IPS-20b (cell line): ENCODE data around the gene PUS1.
A peak's percentile ranks its signal among the peaks of the same experiment; 100 is the strongest.

Experiments
- H3K27ac ChIP-seq: one replicate; pipeline ENCODE4 v1.5.1; 2013; ENCODE audit warnings: low read length
- H3K27me3 ChIP-seq: 2 replicates; pipeline ENCODE4 v1.6.1; 2013; ENCODE audit warnings: mild to moderate bottlenecking, low read length, inconsistent platforms; ENCODE audit not compliant: insufficient read depth
- H3K36me3 ChIP-seq: 2 replicates; pipeline ENCODE4 v1.6.1; 2013; ENCODE audit warnings: low read depth, mild to moderate bottlenecking, inconsistent platforms, low read length, moderate library complexity; ENCODE audit not compliant: insufficient read depth
- H3K4me1 ChIP-seq: 2 replicates; pipeline ENCODE4 v1.6.1; 2013; ENCODE audit warnings: mild to moderate bottlenecking, control low read depth, inconsistent platforms, low read length, moderate library complexity; ENCODE audit not compliant: insufficient read depth
- H3K4me3 ChIP-seq: 2 replicates; pipeline ENCODE4 v1.5.1; 2013; ENCODE audit warnings: mild to moderate bottlenecking, low read length, inconsistent platforms
- H3K9ac ChIP-seq: 2 replicates; pipeline ENCODE4 v1.6.1; 2013; ENCODE audit warnings: low read depth, mild to moderate bottlenecking, inconsistent platforms, low read length, moderate library complexity
- H3K9me3 ChIP-seq: 2 replicates; pipeline ENCODE4 v1.6.1; 2013; ENCODE audit warnings: mild to moderate bottlenecking, low read depth, low read length, inconsistent platforms; ENCODE audit not compliant: insufficient read depth

The PUS1 gene

GRCh38 chr12:131895640-131896079 is 33.4 kb upstream of the PUS1 start:
- Histone ChIP-seq H3K4me3 (peak overlapping the region; percentile 78), H3K36me3 (peaks cover 14% of the 10 kb centered on the region; the same call in 1 of the 2 replicates), H3K9me3 (no peaks in the 10 kb centered on the region), H3K9ac (peak overlapping the region; percentile 67; the same call in 1 of the 2 replicates), H3K27ac (no peak overlapping the region), H3K27me3 (no peaks in the 10 kb centered on the region), H3K4me1 (peaks cover 3% of the 10 kb centered on the region; the same call in 1 of the 2 replicates)

- peaks cover 14% of the 10 kb centered on the region; the same call in 1 of the 2 replicates for H3K36me3 ChIP-seq
- H3K9ac ChIP-seq = peak overlapping the region; percentile 73; the same call in 1 of the 2 replicates
- no peaks in the 10 kb centered on the region for H3K9me3 ChIP-seq
- no peaks in the 10 kb centered on the region for H3K27me3 ChIP-seq
- H3K27ac ChIP-seq = no peak overlapping the region
- H3K4me1 ChIP-seq = peaks cover 3% of the 10 kb centered on the region; the same call in 1 of the 2 replicates
- peak overlapping the region; percentile 78; the same call in 1 of the 2 replicates for H3K4me3 ChIP-seq
Observed at GRCh38 chr12:131896080-131896810, 32.8 kb upstream of the PUS1 start.

GRCh38 chr12:131896811-131897270 is 32.2 kb upstream of the PUS1 start:
- Histone ChIP-seq H3K27me3 (no peaks in the 10 kb centered on the region), H3K9ac (peak overlapping the region; percentile 73; the same call in 1 of the 2 replicates), H3K4me3 (peak overlapping the region; percentile 78; the same call in 1 of the 2 replicates), H3K36me3 (peaks cover 14% of the 10 kb centered on the region; the same call in 1 of the 2 replicates), H3K4me1 (peaks cover 3% of the 10 kb centered on the region; the same call in 1 of the 2 replicates), H3K27ac (no peak overlapping the region), H3K9me3 (no peaks in the 10 kb centered on the region)

GRCh38 chr12:131897276-131897675 is 31.8 kb upstream of the PUS1 start:
- H3K4me1 ChIP-seq = peaks cover 3% of the 10 kb centered on the region; the same call in 1 of the 2 replicates
- H3K9me3 ChIP-seq = no peaks in the 10 kb centered on the region
- no peak overlapping the region for H3K4me3 ChIP-seq
- H3K9ac ChIP-seq = peak overlapping the region; percentile 73; the same call in 1 of the 2 replicates
- peaks cover 14% of the 10 kb centered on the region; the same call in 1 of the 2 replicates for H3K36me3 ChIP-seq
- no peak overlapping the region for H3K27ac ChIP-seq
- no peaks in the 10 kb centered on the region for H3K27me3 ChIP-seq

- no peak overlapping the region for H3K4me3 ChIP-seq
- peaks cover 3% of the 10 kb centered on the region; the same call in 1 of the 2 replicates for H3K4me1 ChIP-seq
- H3K36me3 ChIP-seq = peaks cover 14% of the 10 kb centered on the region; the same call in 1 of the 2 replicates
- H3K27me3 ChIP-seq = no peaks in the 10 kb centered on the region
- no peak overlapping the region for H3K27ac ChIP-seq
- H3K9ac ChIP-seq = no peak overlapping the region
- H3K9me3 ChIP-seq = no peaks in the 10 kb centered on the region
Observed at GRCh38 chr12:131897875-131898274, 31.2 kb upstream of the PUS1 start.

- Histone ChIP-seq H3K27me3 (no peaks in the 10 kb centered on the region), H3K9me3 (no peaks in the 10 kb centered on the region), H3K27ac (no peak overlapping the region), H3K4me3 (no peak overlapping the region), H3K9ac (no peak overlapping the region), H3K4me1 (peaks cover 3% of the 10 kb centered on the region; the same call in 1 of the 2 replicates), H3K36me3 (peaks cover 14% of the 10 kb centered on the region; the same call in 1 of the 2 replicates)
Observed at GRCh38 chr12:131900397-131900796, 28.7 kb upstream of the PUS1 start.

GRCh38 chr12:131901431-131902331 is 27.4 kb upstream of the PUS1 start:
- no peaks in the 10 kb centered on the region for H3K27me3 ChIP-seq
- H3K27ac ChIP-seq = no peak overlapping the region
- peaks cover under 1% of the 10 kb centered on the region; the same call in 1 of the 2 replicates for H3K4me1 ChIP-seq
- H3K36me3 ChIP-seq = peaks cover 13% of the 10 kb centered on the region; the same call in 1 of the 2 replicates
- H3K9ac ChIP-seq = no peak overlapping the region; the same call in 1 of the 2 replicates
- H3K9me3 ChIP-seq = no peaks in the 10 kb centered on the region
- no peak overlapping the region for H3K4me3 ChIP-seq

- no peak overlapping the region for H3K9ac ChIP-seq
- no peaks in the 10 kb centered on the region for H3K27me3 ChIP-seq
- H3K9me3 ChIP-seq = no peaks in the 10 kb centered on the region
- H3K4me3 ChIP-seq = no peak overlapping the region
- peaks cover 4% of the 10 kb centered on the region; the same call in 1 of the 2 replicates for H3K36me3 ChIP-seq
- H3K4me1 ChIP-seq = no peaks in the 10 kb centered on the region
- no peak overlapping the region for H3K27ac ChIP-seq
Observed at GRCh38 chr12:131902332-131903241, 26.5 kb upstream of the PUS1 start.

- no peaks in the 10 kb centered on the region for H3K4me1 ChIP-seq
- no peaks in the 10 kb centered on the region for H3K9me3 ChIP-seq
- no peak overlapping the region for H3K9ac ChIP-seq
- no peaks in the 10 kb centered on the region for H3K27me3 ChIP-seq
- no peaks in the 10 kb centered on the region for H3K36me3 ChIP-seq
- no peak overlapping the region for H3K4me3 ChIP-seq
- no peak overlapping the region for H3K27ac ChIP-seq
Observed at GRCh38 chr12:131903270-131904255, 25.5 kb upstream of the PUS1 start.

- Histone ChIP-seq H3K36me3 (no peaks in the 10 kb centered on the region), H3K27me3 (no peaks in the 10 kb centered on the region), H3K4me1 (no peaks in the 10 kb centered on the region), H3K9ac (no peak overlapping the region), H3K4me3 (no peak overlapping the region), H3K27ac (no peak overlapping the region), H3K9me3 (no peaks in the 10 kb centered on the region)
Observed at GRCh38 chr12:131904346-131904745, 24.7 kb upstream of the PUS1 start.
